Measurements from ENCODE around the gene STXBP4. TPM values are rescaled to one million over a fixed set of nuclear protein-coding genes. Genes with fewer than 3 reads are reported as not detected.

The STXBP4 gene
- polyA plus RNA-seq, 1 experiment = 9.7 TPM

- DNase-seq (ENCODE audit: low read depth, low spot score) = no peak
- POLR2A ChIA-PET = no interaction called here
- CTCF ChIA-PET = no interaction called here
Measured at GRCh38 chr17:55121268-55121667, 152.7 kb downstream of the STXBP4 start.

GRCh38 chr17:55122114-55122513 is 153.5 kb downstream of the STXBP4 start:
- CTCF ChIA-PET = no interaction called here
- Histone ChIP-seq H3K27me3 (ENCODE audit: control insufficient read depth, insufficient read depth, low read length) (no peaks in the 10 kb centered on the region), H3K9me3 (ENCODE audit: control insufficient read depth, insufficient read depth, low read length) (no peaks in the 10 kb centered on the region), H3K27ac (ENCODE audit: low read depth, low read length) (no peak overlapping the region), H3K4me3 (ENCODE audit: low read depth, low read length) (no peak overlapping the region)
- DNase-seq (ENCODE audit: low read depth, low spot score) = no peak
- POLR2A ChIA-PET = no interaction called here
- no peak for TF ChIP-seq CTCF (IDR thresholded peaks at IDR 0.05; ENCODE audit: low read depth, low read length)

More at GRCh38 chr17:55121268-55121667, 152.7 kb downstream of the STXBP4 start:
- H3K27ac ChIP-seq (ENCODE audit: low read depth, low read length) = no peak overlapping the region
- no peaks in the 10 kb centered on the region for H3K27me3 ChIP-seq (ENCODE audit: control insufficient read depth, insufficient read depth, low read length)
- no peak for TF ChIP-seq CTCF (IDR thresholded peaks at IDR 0.05; ENCODE audit: low read depth, low read length)
- H3K9me3 ChIP-seq (ENCODE audit: control insufficient read depth, insufficient read depth, low read length) = no peaks in the 10 kb centered on the region
- H3K4me3 ChIP-seq (ENCODE audit: low read depth, low read length) = no peak overlapping the region

- H3K27me3 ChIP-seq (ENCODE audit: control insufficient read depth, insufficient read depth, low read length) = no peaks in the 10 kb centered on the region
- no peak overlapping the region for H3K27ac ChIP-seq (ENCODE audit: low read depth, low read length)
- ChIA-PET POLR2A (no interaction called here), CTCF (no interaction called here)
- no peaks in the 10 kb centered on the region for H3K9me3 ChIP-seq (ENCODE audit: control insufficient read depth, insufficient read depth, low read length)
- no peak for TF ChIP-seq CTCF (IDR thresholded peaks at IDR 0.05; ENCODE audit: low read depth, low read length)
- H3K4me3 ChIP-seq (ENCODE audit: low read depth, low read length) = no peak overlapping the region
- DNase-seq (ENCODE audit: low read depth, low spot score) = no peak
Measured at GRCh38 chr17:55124730-55125360, 156.3 kb downstream of the STXBP4 start.

GRCh38 chr17:55133583-55133982 is 165.0 kb downstream of the STXBP4 start:
- ChIA-PET CTCF (no interaction called here), POLR2A (no interaction called here)
- DNase-seq (ENCODE audit: low read depth, low spot score) = no peak
- no peak for TF ChIP-seq CTCF (IDR thresholded peaks at IDR 0.05; ENCODE audit: low read depth, low read length)
- Histone ChIP-seq H3K9me3 (ENCODE audit: control insufficient read depth, insufficient read depth, low read length) (no peaks in the 10 kb centered on the region), H3K27me3 (ENCODE audit: control insufficient read depth, insufficient read depth, low read length) (no peaks in the 10 kb centered on the region), H3K27ac (ENCODE audit: low read depth, low read length) (no peak overlapping the region), H3K4me3 (ENCODE audit: low read depth, low read length) (no peak overlapping the region)

GRCh38 chr17:55134486-55135157 is 166.1 kb downstream of the STXBP4 start:
- Histone ChIP-seq H3K27ac (ENCODE audit: low read depth, low read length) (no peak overlapping the region), H3K27me3 (ENCODE audit: control insufficient read depth, insufficient read depth, low read length) (no peaks in the 10 kb centered on the region), H3K9me3 (ENCODE audit: control insufficient read depth, insufficient read depth, low read length) (no peaks in the 10 kb centered on the region), H3K4me3 (ENCODE audit: low read depth, low read length) (no peak overlapping the region)
- CTCF ChIA-PET = no interaction called here
- no peak for TF ChIP-seq CTCF (IDR thresholded peaks at IDR 0.05; ENCODE audit: low read depth, low read length)
- no peak for DNase-seq (ENCODE audit: low read depth, low spot score)
- POLR2A ChIA-PET = no interaction called here
